Measurements from ENCODE around the gene PRR14L. TPM values are rescaled to one million over a fixed set of nuclear protein-coding genes. Genes with fewer than 3 reads are reported as not detected.

The PRR14L gene
- polyA plus RNA-seq, 3 donors = 13.2 to 41.4 (median 14.6) TPM

DNA sequence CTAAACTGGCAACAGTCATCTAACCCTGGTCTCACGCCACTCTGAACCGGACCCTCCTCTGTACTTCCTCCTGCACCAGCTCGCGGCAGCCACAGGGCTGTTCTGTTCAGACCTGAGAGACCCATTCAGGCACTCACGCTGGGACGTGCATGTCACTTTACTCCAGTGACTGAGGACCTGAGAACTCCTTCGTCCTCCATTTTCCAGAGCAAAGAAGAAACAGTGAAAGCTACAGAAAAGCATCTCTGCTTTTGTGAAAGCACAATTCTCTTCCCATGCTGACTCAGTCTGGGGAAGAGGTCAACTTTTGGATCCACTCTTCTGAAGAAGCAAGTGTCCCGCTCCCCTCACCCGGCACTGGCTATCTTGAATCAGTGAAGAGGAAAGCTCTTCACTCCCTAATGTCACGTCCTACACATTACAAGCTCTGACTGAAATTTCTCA is 112.5 kb downstream of the PRR14L start:
- DNase-seq = peak; percentile 79 to 84 (median 80)
- peaks cover 74 to 92% of the 10 kb centered on the region in 2 donors for H3K4me1 ChIP-seq (ENCODE audit: control insufficient read depth in 1 of 2, insufficient read depth in 2 of 2, low read length in 2 of 2)
- peak overlapping the region; percentile 92 to 98 for H3K4me3 Mint-ChIP-seq
- peak overlapping the region; percentile 95 to 98 (median 97) for H3K27ac Mint-ChIP-seq
- peaks cover 6 to 9% of the 10 kb centered on the region in 2 donors for H3K36me3 ChIP-seq (replicated peaks in 1 of 2; ENCODE audit: control insufficient read depth in 1 of 2, insufficient read depth in 2 of 2, low read length in 2 of 2)
- H3K4me1 Mint-ChIP-seq = peaks cover 78% of the 10 kb centered on the region
- H3K4me2 ChIP-seq (replicated peaks; ENCODE audit: extremely low read depth, low read length, poor library complexity, severe bottlenecking) = peak overlapping the region; percentile 94
- H2AFZ ChIP-seq (ENCODE audit: insufficient read depth, low read depth, low read length, poor library complexity, severe bottlenecking) = peak overlapping the region; percentile 64
- H3K36me3 Mint-ChIP-seq = peaks cover 14 to 19% of the 10 kb centered on the region in 2 donors
- TF ChIP-seq, protein P1, sequence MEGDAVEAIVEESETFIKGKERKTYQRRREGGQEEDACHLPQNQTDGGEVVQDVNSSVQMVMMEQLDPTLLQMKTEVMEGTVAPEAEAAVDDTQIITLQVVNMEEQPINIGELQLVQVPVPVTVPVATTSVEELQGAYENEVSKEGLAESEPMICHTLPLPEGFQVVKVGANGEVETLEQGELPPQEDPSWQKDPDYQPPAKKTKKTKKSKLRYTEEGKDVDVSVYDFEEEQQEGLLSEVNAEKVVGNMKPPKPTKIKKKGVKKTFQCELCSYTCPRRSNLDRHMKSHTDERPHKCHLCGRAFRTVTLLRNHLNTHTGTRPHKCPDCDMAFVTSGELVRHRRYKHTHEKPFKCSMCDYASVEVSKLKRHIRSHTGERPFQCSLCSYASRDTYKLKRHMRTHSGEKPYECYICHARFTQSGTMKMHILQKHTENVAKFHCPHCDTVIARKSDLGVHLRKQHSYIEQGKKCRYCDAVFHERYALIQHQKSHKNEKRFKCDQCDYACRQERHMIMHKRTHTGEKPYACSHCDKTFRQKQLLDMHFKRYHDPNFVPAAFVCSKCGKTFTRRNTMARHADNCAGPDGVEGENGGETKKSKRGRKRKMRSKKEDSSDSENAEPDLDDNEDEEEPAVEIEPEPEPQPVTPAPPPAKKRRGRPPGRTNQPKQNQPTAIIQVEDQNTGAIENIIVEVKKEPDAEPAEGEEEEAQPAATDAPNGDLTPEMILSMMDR (IDR thresholded peaks at IDR 0.05) = no peak
- H3K9me3 Mint-ChIP-seq = peaks cover 0 to 2% (median 0%) of the 10 kb centered on the region in 7 donors
- peaks cover 91% of the 10 kb centered on the region for H3K79me2 ChIP-seq (ENCODE audit: insufficient read depth, low read length)
- whole genome bisulfite sequencing (ENCODE audit: insufficient coverage) = 4% methylated on average over 5 of the region's 10 CpGs
- H3K27ac ChIP-seq (ENCODE audit: low read depth in 1 of 2, low read length in 2 of 2) = peak overlapping the region; percentile 97 to 98
- H3K9me3 ChIP-seq (replicated peaks in 1 of 2; ENCODE audit: control insufficient read depth in 1 of 2, insufficient read depth in 1 of 2, low read length in 2 of 2) = no peaks in the 10 kb centered on the region
- intact Hi-C loops (cut with micrococcal nuclease) = loop anchor here (5.0 to 10.0 kb wide), 4 partner anchors 143 to 475 kb away; partner anchors contain the start of genes PATZ1 (in 1 of the 2), RNF185 (in 1 of the 2), SFI1 (in 1 of the 2) and YWHAH (in 1 of the 2)
- H3K9ac ChIP-seq (ENCODE audit: insufficient read depth, low read length, poor library complexity, severe bottlenecking) = peak overlapping the region; percentile 88
- peak overlapping the region; percentile 60 to 96 (median 74) for H3K4me3 ChIP-seq (replicated peaks in 1 of 3; ENCODE audit: low read depth in 2 of 3, low read length in 3 of 3)
- H3K27me3 ChIP-seq (ENCODE audit: control insufficient read depth in 2 of 2, insufficient read depth in 2 of 2, low read length in 2 of 2) = no peaks in the 10 kb centered on the region
- peaks cover 0 to 3% (median 0%) of the 10 kb centered on the region in 3 donors for H3K27me3 Mint-ChIP-seq (ENCODE audit: low read depth in 3 of 3)
- peaks cover 40% of the 10 kb centered on the region for H4K20me1 ChIP-seq (ENCODE audit: insufficient read depth, low read length)

DNA sequence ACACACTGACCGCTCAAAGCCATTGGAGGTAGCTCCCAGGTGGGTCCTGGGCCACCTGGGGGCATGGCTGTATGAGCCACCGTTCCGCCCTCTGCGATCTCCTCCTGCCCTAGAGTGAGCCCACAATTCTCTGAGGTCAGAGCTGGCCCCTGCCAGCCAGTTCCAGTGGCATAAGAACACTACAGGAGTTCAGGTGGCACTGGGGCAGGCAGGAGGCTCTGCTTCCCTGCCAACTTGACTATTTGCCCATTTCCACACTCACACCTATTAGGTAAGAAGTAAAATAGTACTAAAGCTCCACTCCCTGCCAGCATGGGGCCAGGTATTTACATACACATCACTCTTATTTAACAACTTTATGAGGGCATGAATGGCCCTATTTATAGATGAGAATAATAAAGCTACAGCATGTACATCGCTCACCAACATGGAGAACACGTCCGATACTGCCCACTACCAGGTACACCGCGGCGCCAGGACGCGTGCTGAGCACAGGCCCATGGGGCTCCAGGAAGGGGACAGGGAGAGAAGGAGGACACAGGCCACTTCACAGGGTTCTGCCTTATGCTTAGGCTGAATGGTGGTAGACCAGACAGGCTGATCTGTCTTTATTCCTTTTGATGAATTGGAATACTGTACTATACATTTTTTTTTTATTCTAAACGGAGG is 114.2 kb downstream of the PRR14L start:
- peaks cover 15 to 21% of the 10 kb centered on the region in 2 donors for H3K36me3 ChIP-seq (replicated peaks in 1 of 2; ENCODE audit: control insufficient read depth in 1 of 2, insufficient read depth in 2 of 2, low read length in 2 of 2)
- TF ChIP-seq, protein P1 (IDR thresholded peaks at IDR 0.05) = no peak
- no peak overlapping the region for H2AFZ ChIP-seq (ENCODE audit: insufficient read depth, low read depth, low read length, poor library complexity, severe bottlenecking)
- peaks cover 57% of the 10 kb centered on the region for H4K20me1 ChIP-seq (ENCODE audit: insufficient read depth, low read length)
- WGBS (ENCODE audit: insufficient coverage) = over 99% methylated on average over 12 of the region's 13 CpGs
- peaks cover 74 to 93% of the 10 kb centered on the region in 2 donors for H3K4me1 ChIP-seq (ENCODE audit: control insufficient read depth in 1 of 2, insufficient read depth in 2 of 2, low read length in 2 of 2)
- no peaks in the 10 kb centered on the region for H3K9me3 ChIP-seq (replicated peaks in 1 of 2; ENCODE audit: control insufficient read depth in 1 of 2, insufficient read depth in 1 of 2, low read length in 2 of 2)
- Mint-ChIP-seq H3K27me3 (ENCODE audit: low read depth in 3 of 3) (peaks cover 0 to 3% (median 0%) of the 10 kb centered on the region in 3 donors), H3K4me1 (peaks cover 80% of the 10 kb centered on the region), H3K4me3 (peak overlapping the region; percentile 50 to 75), H3K9me3 (peaks cover 0 to 2% (median 0%) of the 10 kb centered on the region in 7 donors), H3K27ac (peak overlapping the region; percentile 73 to 91 (median 88)), H3K36me3 (peaks cover 18 to 30% of the 10 kb centered on the region in 2 donors)
- H3K79me2 ChIP-seq (ENCODE audit: insufficient read depth, low read length) = peaks cover 92% of the 10 kb centered on the region
- peak overlapping the region in 1 of 3 experiments; percentile 45 for H3K4me3 ChIP-seq (replicated peaks in 1 of 3; ENCODE audit: low read depth in 2 of 3, low read length in 3 of 3)
- peak overlapping the region; percentile 49 for H3K4me2 ChIP-seq (replicated peaks; ENCODE audit: extremely low read depth, low read length, poor library complexity, severe bottlenecking)
- H3K27me3 ChIP-seq (ENCODE audit: control insufficient read depth in 2 of 2, insufficient read depth in 2 of 2, low read length in 2 of 2) = no peaks in the 10 kb centered on the region
- intact Hi-C loops (cut with micrococcal nuclease) = loop anchor here (2.0 to 10.0 kb wide), 5 partner anchors 75 to 473 kb away; partner anchors contain the start of genes PATZ1 (in 1 of the 2), RNF185 (in 1 of the 2), SFI1 (in 1 of the 2) and YWHAH (in 1 of the 2)
- DNase-seq = no peak
- H3K27ac ChIP-seq (ENCODE audit: low read depth in 1 of 2, low read length in 2 of 2) = peak overlapping the region; percentile 46 to 64
- no peak overlapping the region for H3K9ac ChIP-seq (ENCODE audit: insufficient read depth, low read length, poor library complexity, severe bottlenecking)

Measured in CD14-positive monocyte (primary cell).